HepG2 (cell line): ENCODE results near the gene LITAF.
"Not testable (repeated sequence)": the region's sequence is repeated elsewhere in the genome, so short reads cannot be mapped to it uniquely, and the experiment has no call there.

Experiments
- EZH2 ChIP-seq: conservative IDR thresholded peaks from 2 replicates; pipeline ENCODE4 v1.6.1; 2012; ENCODE audit warnings: mild to moderate bottlenecking, low read depth, low read length, moderate library complexity
- FOSL2 ChIP-seq: sonication (generic); formaldehyde crosslinking; IDR thresholded peaks from 2 replicates; pipeline ENCODE4 v1.4.0; 2020; ENCODE audit warnings: missing genetic modification reagents
- POLR2G ChIP-seq: fragments of 200-400 bp; formaldehyde crosslinking; IDR thresholded peaks from 2 replicates; pipeline ENCODE4 v1.6.1; 2018; ENCODE audit warnings: mild to moderate bottlenecking, low read depth, low read length, moderate library complexity
- TF ChIP-seq, protein P1 (sequence below): sonication (generic); formaldehyde crosslinking; IDR thresholded peaks from 2 replicates; pipeline ENCODE4 v1.9.0; 2021; ENCODE audit warnings: missing genetic modification reagents, borderline replicate concordance

DNA sequence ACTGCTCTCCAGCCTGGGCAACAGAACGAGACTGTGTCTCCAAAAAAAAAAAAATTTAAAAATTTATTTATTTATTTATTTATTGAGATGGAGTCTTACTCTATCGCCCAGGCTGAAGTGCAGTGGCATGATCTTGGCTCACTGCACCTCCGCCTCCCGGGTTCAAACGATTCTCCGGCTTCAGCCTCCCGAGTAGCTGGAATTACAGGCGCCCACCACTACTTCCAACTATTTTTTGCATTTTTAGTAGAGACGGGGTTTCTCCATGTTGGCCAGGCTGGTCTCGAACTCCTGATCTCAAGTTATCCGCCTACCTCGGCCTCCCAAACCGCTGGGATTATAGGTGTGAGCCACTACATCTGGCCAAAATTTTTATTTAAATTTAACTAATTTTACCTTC, 73.4 kb downstream of the LITAF start:
- not testable (repeated sequence) for TF ChIP-seq EZH2; FOSL2 (CRISPR knock-in tag); POLR2G
- TF ChIP-seq, protein P1, sequence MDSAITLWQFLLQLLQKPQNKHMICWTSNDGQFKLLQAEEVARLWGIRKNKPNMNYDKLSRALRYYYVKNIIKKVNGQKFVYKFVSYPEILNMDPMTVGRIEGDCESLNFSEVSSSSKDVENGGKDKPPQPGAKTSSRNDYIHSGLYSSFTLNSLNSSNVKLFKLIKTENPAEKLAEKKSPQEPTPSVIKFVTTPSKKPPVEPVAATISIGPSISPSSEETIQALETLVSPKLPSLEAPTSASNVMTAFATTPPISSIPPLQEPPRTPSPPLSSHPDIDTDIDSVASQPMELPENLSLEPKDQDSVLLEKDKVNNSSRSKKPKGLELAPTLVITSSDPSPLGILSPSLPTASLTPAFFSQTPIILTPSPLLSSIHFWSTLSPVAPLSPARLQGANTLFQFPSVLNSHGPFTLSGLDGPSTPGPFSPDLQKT, result not testable (repeated sequence)
